GM21381 (cell line): ENCODE data around the gene SMCO2.
"Not testable (repeated sequence)": the region's sequence is repeated elsewhere in the genome, so short reads cannot be mapped to it uniquely, and the experiment has no call there.

Experiments used
- ATAC-seq: cut with Tn5 transposase; IDR thresholded peaks from one replicate; pipeline ENCODE4 v1.9.1; 2021; ENCODE audit warnings: mild to moderate bottlenecking, moderate library complexity; ENCODE audit not compliant: unreplicated experiment

The SMCO2 gene

DNA sequence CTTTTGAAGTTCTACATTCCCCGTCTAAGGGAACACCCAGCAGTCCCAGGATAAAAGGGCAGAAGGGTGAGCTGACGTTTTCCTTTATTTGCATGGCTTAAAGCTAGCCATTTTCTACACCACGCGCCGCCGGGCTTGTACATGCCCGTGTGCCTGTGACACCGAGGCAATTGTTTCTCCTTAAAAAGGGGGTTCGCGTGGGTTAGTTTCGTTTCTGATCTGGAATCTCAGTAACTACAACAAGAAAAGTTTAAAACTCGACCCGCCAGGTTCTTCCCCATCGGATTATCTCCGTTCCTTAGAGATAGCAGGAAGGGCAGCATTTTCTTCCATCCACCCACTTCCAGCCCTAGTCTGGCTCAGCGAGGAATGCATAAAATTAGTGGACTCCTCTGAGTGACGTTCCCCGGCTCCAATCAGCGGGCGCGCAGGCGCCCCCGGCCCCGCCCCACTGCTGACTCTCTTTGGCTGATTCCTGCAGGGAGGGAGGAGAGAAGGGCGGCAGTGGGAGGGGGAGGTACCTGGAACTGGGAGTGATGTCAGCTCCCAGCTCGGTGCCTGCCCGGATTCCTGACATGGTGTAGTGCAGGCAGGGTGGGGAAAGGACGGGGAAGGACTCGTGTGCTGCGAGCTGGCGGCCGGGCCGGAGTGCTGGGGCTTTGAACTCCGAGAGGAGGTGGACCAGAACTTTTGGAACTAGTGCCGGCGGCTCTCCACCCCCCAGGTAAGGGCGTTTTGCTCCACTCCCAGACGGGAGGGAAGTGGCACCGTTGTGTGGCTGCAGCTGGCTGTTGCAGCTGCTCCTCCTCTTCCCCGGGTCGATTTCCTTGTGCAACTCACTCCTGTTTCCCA is 77.3 kb downstream of the SMCO2 start, which contains the start of gene PPFIBP1:
Gene PPFIBP1 (plus strand): TSS at position 565 of the 852 bp plus-strand sequence. CDS start 109,191 bp downstream, outside the sequence.
- peak; percentile 96 for ATAC-seq

DNA sequence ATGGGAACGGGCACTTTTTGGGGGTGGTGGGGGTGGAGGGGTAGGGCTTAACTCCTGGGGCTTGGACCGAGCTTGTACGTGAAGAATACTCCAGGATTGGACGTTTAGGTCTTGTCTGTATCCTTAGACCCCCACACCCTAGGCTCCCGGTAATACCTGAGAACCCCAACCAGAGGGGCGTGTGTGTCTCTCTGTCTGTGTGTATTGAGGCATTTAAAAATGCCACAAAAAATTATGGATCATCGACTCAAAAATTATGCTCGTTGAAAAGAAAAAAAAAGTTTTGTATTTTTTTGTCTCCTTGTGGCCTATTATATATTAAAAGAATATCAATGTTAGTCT is 77.9 kb downstream of the SMCO2 start:
- ATAC-seq = no peak

GRCh38 chr12:27524839-27525753 is 78.6 kb downstream of the SMCO2 start:
- no peak for ATAC-seq

DNA sequence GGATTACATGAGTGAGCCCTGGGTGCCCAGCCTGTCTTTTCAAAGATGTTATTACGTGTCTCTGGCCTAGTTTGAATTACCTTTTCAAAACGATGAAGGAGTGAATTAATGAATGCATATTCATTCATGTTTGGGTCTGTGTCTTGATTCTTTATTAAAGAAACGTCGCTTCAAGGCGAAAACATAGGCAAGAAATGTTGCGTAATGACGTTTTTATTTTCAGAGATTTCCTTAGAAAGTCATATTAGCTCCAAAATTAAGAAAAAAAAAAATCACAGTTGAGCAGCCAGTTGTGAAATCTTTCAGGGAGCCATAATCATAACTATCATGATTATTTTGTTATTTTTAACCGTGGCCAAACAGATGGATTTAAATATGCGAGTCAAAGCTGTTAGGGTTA is 81.0 kb downstream of the SMCO2 start:
- ATAC-seq = no peak

GRCh38 chr12:27528788-27529187 is 82.3 kb downstream of the SMCO2 start:
- no peak for ATAC-seq

DNA sequence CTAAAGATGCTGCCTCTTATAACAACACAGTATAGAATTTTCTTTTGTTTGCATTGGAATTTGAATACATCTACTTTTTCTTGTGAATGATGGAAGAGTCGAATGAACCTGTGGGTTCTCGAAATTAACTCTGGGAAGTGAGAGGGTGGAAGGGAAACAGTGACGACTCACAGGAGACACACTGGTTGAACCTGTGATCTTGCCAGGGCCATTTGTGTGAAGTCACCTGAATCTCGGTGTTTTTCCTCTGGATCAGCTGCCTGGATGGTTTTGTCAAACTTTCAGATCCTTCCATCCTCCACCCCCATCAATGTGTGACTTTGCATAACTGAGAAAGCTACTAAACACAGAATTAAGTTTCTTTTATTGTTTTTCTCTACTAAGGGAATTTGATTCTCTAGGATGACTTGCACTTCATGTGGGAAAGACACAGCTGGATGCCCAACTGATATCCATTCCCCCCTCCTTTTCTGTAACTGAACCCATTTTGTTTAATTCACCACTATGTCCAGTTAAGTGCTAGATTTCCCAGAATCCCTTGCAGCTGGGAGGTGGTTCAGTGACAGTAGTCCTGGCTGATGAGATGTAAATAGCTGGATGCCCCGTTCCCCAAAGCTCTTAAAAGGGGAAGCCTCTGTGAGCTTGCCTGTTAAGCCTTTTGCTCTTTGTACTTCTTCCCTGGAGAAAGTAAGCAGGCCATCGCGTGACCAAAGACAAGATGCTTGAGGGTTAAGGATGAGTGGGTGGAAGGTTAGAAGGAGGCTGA is 83.8 kb downstream of the SMCO2 start:
- no peak for ATAC-seq

DNA sequence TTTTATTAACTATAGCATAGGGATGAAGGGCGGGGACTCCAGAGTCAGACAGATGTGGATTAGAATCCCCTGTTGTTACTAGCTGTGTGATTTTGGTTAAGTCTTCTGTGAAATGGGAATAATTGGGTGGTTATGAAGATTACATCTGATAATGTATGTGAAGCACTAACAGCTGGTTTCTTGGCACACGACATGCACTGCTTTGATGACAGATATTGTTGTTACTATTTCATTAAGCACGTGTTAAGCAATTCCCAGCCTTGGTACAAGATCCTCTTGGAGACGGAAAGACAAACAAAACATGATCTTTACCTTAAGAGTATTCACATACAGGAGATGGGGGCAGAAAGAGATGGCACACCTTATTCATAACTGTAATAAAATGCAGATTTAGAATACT is 85.4 kb downstream of the SMCO2 start:
- ATAC-seq = no peak

- ATAC-seq = no peak
Observed at GRCh38 chr12:27534060-27534764, 87.7 kb downstream of the SMCO2 start.

GRCh38 chr12:27534765-27535161 is 88.2 kb downstream of the SMCO2 start:
- no peak for ATAC-seq

- no peak for ATAC-seq
Observed at GRCh38 chr12:27535318-27535717, 88.8 kb downstream of the SMCO2 start.

DNA sequence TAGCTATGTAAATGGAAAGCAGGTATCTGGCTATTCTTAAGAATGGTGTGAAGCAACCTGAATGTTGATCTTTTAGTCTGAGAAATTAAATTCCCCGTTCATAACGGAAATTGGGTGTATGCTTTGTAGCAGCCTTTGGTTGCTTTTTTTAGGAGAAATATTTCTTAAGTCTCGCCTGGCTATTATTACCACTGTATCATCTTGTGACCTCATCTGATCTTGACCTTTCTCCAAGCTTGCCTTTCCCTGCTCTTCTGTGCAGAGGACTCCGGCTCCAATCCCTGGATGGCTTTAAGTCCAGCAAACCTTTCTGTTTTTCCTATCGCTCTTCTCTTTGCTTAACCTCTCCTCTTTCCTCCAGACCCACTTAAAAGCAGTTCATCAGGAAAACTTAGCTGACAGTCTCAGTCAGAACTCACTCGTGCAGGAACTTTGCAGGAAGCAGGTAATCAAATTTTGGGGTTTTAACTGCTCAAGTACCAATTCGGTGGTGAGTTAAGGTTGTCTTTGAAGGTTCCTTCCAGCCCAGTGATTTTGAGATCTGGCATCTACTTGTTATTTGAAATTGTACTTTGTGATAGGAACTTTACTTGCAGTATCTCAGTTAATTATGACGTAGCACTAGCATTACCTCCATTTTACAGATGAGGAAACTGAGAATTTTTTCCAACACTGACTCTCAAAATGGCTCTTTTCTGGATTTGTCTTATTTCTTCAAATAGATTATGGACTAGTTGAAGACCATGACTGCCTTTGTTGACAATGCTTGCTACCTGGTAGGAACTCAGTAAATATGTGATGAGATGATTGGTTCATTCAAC is 91.5 kb downstream of the SMCO2 start:
- ATAC-seq = no peak

DNA sequence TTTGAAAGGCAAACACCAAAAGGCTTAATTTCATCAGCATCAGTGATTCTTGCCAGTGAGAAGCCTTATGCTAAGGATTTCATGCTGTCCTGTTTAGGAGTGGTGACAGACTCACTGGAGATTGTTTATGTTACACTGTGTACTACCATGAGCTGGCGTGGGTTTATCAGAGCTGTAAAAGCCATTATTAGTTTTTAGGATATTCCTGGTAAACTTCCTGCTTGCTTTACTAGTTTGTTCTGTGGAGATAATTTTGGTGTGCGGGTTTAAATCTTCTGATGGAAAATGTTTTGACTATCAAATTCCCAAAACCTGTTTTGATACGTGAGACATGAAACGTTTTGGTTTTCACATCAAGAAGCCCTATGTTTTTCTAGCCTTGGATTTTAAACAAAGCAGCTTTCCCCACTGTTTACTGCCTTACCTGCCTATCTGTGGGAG is 92.7 kb downstream of the SMCO2 start:
- no peak for ATAC-seq

- ATAC-seq = no peak
Observed at GRCh38 chr12:27541031-27541719, 94.6 kb downstream of the SMCO2 start.

DNA sequence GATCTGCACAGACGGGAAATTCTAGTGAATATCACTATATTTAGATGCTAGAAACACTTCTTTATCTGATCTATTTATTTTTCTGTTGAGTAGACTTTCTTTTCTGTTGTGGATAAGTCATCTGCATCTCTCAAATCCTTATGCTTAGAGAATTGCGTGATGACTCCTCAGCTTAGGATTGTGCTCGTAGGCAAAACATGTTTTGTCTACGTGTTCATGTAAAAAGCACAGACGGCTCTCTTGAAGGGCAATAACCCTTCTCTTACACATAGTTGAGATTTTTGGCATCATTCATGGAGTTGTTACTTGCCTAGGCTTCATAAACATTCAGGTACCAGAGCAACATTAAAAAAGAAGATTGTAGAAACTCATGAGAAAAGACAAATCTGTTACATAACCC is 96.1 kb downstream of the SMCO2 start:
- no peak for ATAC-seq

GRCh38 chr12:27544858-27545257 is 98.3 kb downstream of the SMCO2 start:
- not testable (repeated sequence) for ATAC-seq

GRCh38 chr12:27545665-27546064 is 99.1 kb downstream of the SMCO2 start:
- no peak for ATAC-seq

- no peak for ATAC-seq
Observed at GRCh38 chr12:27547592-27547991, 101.1 kb downstream of the SMCO2 start.

DNA sequence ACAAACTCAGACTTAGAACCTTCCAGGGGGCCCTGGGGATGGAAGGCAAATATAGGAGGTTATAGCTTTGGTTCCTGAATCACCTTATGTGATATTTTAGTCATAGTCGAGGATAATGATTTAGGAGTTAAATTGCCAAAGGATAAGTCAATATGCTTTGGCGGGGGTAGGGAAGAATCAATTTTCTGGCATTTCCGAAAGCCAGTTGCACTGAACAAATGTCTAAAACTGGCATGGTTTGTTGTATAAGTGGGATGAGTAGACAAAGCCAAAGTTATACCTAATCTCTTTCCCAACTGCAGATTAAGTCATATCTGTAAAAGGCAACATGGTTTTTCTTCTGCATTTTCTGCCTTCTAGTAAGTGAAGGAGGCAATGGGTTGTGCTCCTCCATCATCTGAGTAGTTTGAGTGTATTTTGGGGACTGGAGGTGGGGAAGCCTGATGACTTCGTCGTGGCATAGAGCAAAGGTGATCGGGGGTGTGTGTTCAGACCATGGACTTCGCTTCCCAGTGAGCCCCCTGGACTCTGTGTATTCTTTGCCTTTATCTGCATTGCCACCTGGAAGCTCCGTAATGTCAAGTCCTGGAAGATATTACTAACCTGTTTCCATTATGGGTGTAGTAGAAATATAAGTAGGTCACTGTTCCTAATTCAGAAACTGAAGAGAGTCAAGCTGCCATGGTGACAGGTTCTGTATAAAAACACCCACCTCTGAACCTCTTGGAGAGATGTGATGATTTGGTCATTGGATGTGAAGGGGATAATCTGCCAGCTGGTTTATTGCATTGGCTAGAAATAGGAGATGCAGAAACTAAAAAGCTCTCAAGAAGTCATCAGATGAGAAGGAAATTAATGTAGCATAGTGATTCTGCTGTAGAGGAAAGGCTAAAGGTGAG is 102.0 kb downstream of the SMCO2 start:
- no peak for ATAC-seq
